HepG2 (cell line): ENCODE data around the gene ATP6V0D1. TPM values are rescaled to one million over a fixed set of nuclear protein-coding genes. Genes with fewer than 3 reads are reported as not detected.

Experiments used
- BRD4 ChIP-seq: sonication (generic); formaldehyde crosslinking; IDR thresholded peaks from 2 replicates; pipeline ENCODE4 v1.4.0; 2020; ENCODE audit warnings: missing genetic modification reagents
- CBX5 ChIP-seq: sonication (generic); formaldehyde crosslinking; IDR thresholded peaks from 2 replicates; pipeline ENCODE4 v1.4.0; 2020; ENCODE audit warnings: missing genetic modification reagents, borderline replicate concordance
- MATR3 ChIP-seq: sonication (generic); formaldehyde crosslinking; IDR thresholded peaks from 2 replicates; pipeline ENCODE4 v1.4.0; 2020; ENCODE audit warnings: missing genetic modification reagents
- MTA3 ChIP-seq: sonication (generic); formaldehyde crosslinking; IDR thresholded peaks from 2 replicates; pipeline ENCODE4 v1.4.0; 2020; ENCODE audit warnings: missing genetic modification reagents
- ONECUT2 ChIP-seq: sonication (generic); formaldehyde crosslinking; IDR thresholded peaks from 2 replicates; pipeline ENCODE4 v1.4.0; 2020; ENCODE audit warnings: missing genetic modification reagents
- PITX1 ChIP-seq: sonication (generic); formaldehyde crosslinking; IDR thresholded peaks from 2 replicates; pipeline ENCODE4 v1.5.1; 2020; ENCODE audit warnings: mild to moderate bottlenecking, missing genetic modification reagents
- REPIN1 ChIP-seq: sonication (generic); formaldehyde crosslinking; IDR thresholded peaks from 2 replicates; pipeline ENCODE4 v1.8.0; 2022; ENCODE audit warnings: missing genetic modification reagents, low read depth, mild to moderate bottlenecking, borderline replicate concordance
- SCMH1 ChIP-seq: sonication (generic); formaldehyde crosslinking; IDR thresholded peaks from 2 replicates; pipeline ENCODE4 v1.9.0; 2021; ENCODE audit warnings: missing genetic modification reagents, mild to moderate bottlenecking, borderline replicate concordance
- SNAPC2 ChIP-seq: sonication (generic); formaldehyde crosslinking; IDR thresholded peaks from 2 replicates; pipeline ENCODE4 v1.8.1; 2022; ENCODE audit warnings: mild to moderate bottlenecking, missing genetic modification reagents
- TCF7L2 ChIP-seq: IDR thresholded peaks from 2 replicates; pipeline ENCODE4 v1.6.1; 2011; ENCODE audit warnings: mild to moderate bottlenecking, low read depth, low read length, moderate library complexity
- WIZ ChIP-seq: sonication (generic); formaldehyde crosslinking; IDR thresholded peaks from 2 replicates; pipeline ENCODE4 v1.5.1; 2020; ENCODE audit warnings: mild to moderate bottlenecking, missing genetic modification reagents
- ZFP62 ChIP-seq: sonication (generic); formaldehyde crosslinking; IDR thresholded peaks from 2 replicates; pipeline ENCODE4 v1.4.0; 2020; ENCODE audit warnings: missing genetic modification reagents
- ZNF138 ChIP-seq: sonication (generic); formaldehyde crosslinking; IDR thresholded peaks from 2 replicates; pipeline ENCODE4 v1.5.0; 2020; ENCODE audit warnings: mild to moderate bottlenecking, low read depth, missing genetic modification reagents
- ZNF260 ChIP-seq: sonication (generic); formaldehyde crosslinking; IDR thresholded peaks from 2 replicates; pipeline ENCODE4 v1.4.0; 2020; ENCODE audit warnings: missing genetic modification reagents, low read depth, mild to moderate bottlenecking, borderline replicate concordance
- ZNF274 ChIP-seq: sonication (generic); formaldehyde crosslinking; IDR thresholded peaks from 2 replicates; pipeline ENCODE4 v1.5.1; 2020; ENCODE audit warnings: mild to moderate bottlenecking, missing genetic modification reagents
- ZNF292 ChIP-seq: sonication (generic); formaldehyde crosslinking; IDR thresholded peaks from 2 replicates; pipeline ENCODE4 v1.8.1; 2022; ENCODE audit warnings: mild to moderate bottlenecking, low read depth, missing genetic modification reagents, borderline replicate concordance
- ZNF33B ChIP-seq: sonication (generic); formaldehyde crosslinking; IDR thresholded peaks from 2 replicates; pipeline ENCODE4 v1.5.1; 2020; ENCODE audit warnings: mild to moderate bottlenecking, missing genetic modification reagents
- ZNF549 ChIP-seq: sonication (generic); formaldehyde crosslinking; IDR thresholded peaks from 2 replicates; pipeline ENCODE4 v1.5.0; 2020; ENCODE audit warnings: missing genetic modification reagents
- ZNF792 ChIP-seq: IDR thresholded peaks from 2 replicates; pipeline ENCODE4 v1.6.1; 2016
- ZNF883 ChIP-seq: sonication (generic); formaldehyde crosslinking; IDR thresholded peaks from 2 replicates; pipeline ENCODE4 v1.5.1; 2020; ENCODE audit warnings: mild to moderate bottlenecking, missing genetic modification reagents; ENCODE audit errors: not compliant biosample characterization
- ZSCAN30 ChIP-seq: sonication (generic); formaldehyde crosslinking; IDR thresholded peaks from 2 replicates; pipeline ENCODE4 v1.5.0; 2020; ENCODE audit warnings: mild to moderate bottlenecking, missing genetic modification reagents
- polyA plus RNA-seq, 8 experiments: library from polyadenylated mRNA; depleted of rRNA in 3 of 8; stranded (reverse) in 7 of 8; unstranded in 1 of 8; fragments of >200 nt; fragmentation: Illumina TruSeq in 4 of 8; extraction: Trizol in 4 of 8; gene quantifications; 2 replicates each; pipeline versions ENCODE4 v1.2.1 to v1.2.3, GENCODE V29; 2011 to 2016; ENCODE audit warnings: low read depth in 4 of 8, missing spikeins in 1 of 8, mixed read lengths in 1 of 8; ENCODE audit not compliant: insufficient read depth in 1 of 8
- total RNA-seq, 5 experiments: library from RNA; depleted of rRNA; stranded (reverse); fragments of >200 nt; fragmentation: Illumina TruSeq; extraction: Trizol; gene quantifications; 2 replicates each; pipeline ENCODE4 v1.2.3, GENCODE V29; 2016; ENCODE audit warnings: low read depth in 1 of 5
- TF ChIP-seq, protein P1 (sequence below): sonication (generic); formaldehyde crosslinking; IDR thresholded peaks from 2 replicates; pipeline ENCODE4 v1.8.1; 2022; ENCODE audit warnings: mild to moderate bottlenecking, missing genetic modification reagents
- TF ChIP-seq, protein P2 (sequence below): sonication (generic); IDR thresholded peaks from 2 replicates; pipeline ENCODE4 v1.6.1; 2016; ENCODE audit warnings: low read depth, borderline replicate concordance
- TF ChIP-seq, protein P3 (sequence below): sonication (generic); formaldehyde crosslinking; IDR thresholded peaks from 2 replicates; pipeline ENCODE4 v1.4.0; 2020; ENCODE audit warnings: missing genetic modification reagents, mild to moderate bottlenecking, borderline replicate concordance
- TF ChIP-seq, protein P4 (sequence below): sonication (generic); formaldehyde crosslinking; IDR thresholded peaks from 2 replicates; pipeline ENCODE4 v1.4.0; 2020; ENCODE audit warnings: mild to moderate bottlenecking, missing genetic modification reagents, borderline replicate concordance

Gene ATP6V0D1
- total and polyA plus RNA-seq, 2 of the 13 experiments (the other 11 are each of a cell fraction or from before 2014, with no cell fraction given): 51.1 to 61.3 TPM

DNA sequence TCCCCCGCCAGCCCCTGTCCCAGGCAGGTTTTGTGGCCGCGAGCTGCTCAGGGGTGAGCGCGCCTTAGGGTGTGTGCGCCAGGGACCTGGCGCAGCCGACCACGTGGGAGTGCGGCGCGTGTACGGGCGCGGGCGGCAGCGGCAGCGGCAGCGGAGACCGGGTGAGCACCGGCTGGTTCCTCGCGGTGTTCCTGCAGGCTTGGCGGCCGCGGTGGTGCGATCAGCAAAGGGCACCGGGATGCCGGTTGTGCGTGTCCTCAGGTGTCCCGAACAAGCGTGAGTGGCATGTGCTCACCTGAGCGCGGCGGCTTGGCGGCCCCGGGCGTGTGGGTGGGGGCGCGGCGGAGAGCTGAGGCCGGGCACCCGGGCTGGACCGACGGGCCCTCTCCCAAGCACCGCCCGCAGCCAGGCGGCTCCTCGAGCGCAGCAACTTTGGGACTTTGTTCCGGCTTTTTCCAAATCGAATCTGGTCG is 50.4 kb downstream of the ATP6V0D1 start (continued):
- TF ChIP-seq REPIN1 (CRISPR knock-in tag): no peak; the same call in 1 of the 2 replicates
- TF ChIP-seq ONECUT2 (CRISPR knock-in tag): no peak; the same call in 1 of the 2 replicates
- no peak for TF ChIP-seq SNAPC2
- TF ChIP-seq PITX1 (CRISPR knock-in tag): no peak
- TF ChIP-seq ZSCAN30: no peak
- TF ChIP-seq CBX5: no peak
- peak; percentile 93 for TF ChIP-seq ZNF274
- peak; percentile 94; the same call in 1 of the 2 replicates for TF ChIP-seq ZNF138 (CRISPR knock-in tag)
- no peak for TF ChIP-seq MATR3
- TF ChIP-seq ZNF292 (CRISPR knock-in tag): no peak
- TF ChIP-seq MTA3 (CRISPR knock-in tag): no peak
- peak; percentile 83 for TF ChIP-seq WIZ (CRISPR knock-in tag)
- TF ChIP-seq BRD4 (CRISPR knock-in tag): 0 out of 2 replicates have a peak, but pooled peaks have one; percentile 54
- TF ChIP-seq, protein P1, sequence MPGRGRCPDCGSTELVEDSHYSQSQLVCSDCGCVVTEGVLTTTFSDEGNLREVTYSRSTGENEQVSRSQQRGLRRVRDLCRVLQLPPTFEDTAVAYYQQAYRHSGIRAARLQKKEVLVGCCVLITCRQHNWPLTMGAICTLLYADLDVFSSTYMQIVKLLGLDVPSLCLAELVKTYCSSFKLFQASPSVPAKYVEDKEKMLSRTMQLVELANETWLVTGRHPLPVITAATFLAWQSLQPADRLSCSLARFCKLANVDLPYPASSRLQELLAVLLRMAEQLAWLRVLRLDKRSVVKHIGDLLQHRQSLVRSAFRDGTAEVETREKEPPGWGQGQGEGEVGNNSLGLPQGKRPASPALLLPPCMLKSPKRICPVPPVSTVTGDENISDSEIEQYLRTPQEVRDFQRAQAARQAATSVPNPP (CRISPR knock-in tag): no peak; the same call in 1 of the 2 replicates
- TF ChIP-seq, protein P2, sequence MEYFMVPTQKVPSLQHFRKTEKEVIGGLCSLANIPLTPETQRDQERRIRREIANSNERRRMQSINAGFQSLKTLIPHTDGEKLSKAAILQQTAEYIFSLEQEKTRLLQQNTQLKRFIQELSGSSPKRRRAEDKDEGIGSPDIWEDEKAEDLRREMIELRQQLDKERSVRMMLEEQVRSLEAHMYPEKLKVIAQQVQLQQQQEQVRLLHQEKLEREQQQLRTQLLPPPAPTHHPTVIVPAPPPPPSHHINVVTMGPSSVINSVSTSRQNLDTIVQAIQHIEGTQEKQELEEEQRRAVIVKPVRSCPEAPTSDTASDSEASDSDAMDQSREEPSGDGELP: peak; percentile 12; the same call in 1 of the 2 replicates
- peak; percentile 69 for TF ChIP-seq ZNF792 (CRISPR knock-in tag)
- no peak for TF ChIP-seq SCMH1 (CRISPR knock-in tag)
- 0 out of 2 replicates have a peak, but pooled peaks have one; percentile 65 for TF ChIP-seq ZNF33B (CRISPR knock-in tag)
- TF ChIP-seq ZFP62 (CRISPR knock-in tag): no peak
- no peak for TF ChIP-seq ZNF260 (CRISPR knock-in tag)
- no peak for TF ChIP-seq ZNF549 (CRISPR knock-in tag)
- TF ChIP-seq TCF7L2: no peak
- TF ChIP-seq, protein P3, sequence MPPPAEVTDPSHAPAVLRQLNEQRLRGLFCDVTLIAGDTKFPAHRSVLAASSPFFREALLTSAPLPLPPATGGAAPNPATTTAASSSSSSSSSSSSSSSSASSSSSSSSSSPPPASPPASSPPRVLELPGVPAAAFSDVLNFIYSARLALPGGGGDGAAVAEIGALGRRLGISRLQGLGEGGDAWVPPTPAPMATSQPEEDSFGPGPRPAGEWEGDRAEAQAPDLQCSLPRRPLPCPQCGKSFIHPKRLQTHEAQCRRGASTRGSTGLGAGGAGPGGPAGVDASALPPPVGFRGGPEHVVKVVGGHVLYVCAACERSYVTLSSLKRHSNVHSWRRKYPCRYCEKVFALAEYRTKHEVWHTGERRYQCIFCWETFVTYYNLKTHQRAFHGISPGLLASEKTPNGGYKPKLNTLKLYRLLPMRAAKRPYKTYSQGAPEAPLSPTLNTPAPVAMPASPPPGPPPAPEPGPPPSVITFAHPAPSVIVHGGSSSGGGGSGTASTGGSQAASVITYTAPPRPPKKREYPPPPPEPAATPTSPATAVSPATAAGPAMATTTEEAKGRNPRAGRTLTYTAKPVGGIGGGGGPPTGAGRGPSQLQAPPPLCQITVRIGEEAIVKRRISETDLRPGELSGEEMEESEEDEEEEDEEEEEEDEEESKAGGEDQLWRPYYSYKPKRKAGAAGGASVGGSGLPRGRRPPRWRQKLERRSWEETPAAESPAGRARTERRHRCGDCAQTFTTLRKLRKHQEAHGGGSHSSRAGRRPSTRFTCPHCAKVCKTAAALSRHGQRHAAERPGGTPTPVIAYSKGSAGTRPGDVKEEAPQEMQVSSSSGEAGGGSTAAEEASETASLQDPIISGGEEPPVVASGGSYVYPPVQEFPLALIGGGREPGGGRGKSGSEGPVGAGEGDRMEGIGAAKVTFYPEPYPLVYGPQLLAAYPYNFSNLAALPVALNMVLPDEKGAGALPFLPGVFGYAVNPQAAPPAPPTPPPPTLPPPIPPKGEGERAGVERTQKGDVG (CRISPR knock-in tag): peak; percentile 72; the same call in 1 of the 2 replicates
- TF ChIP-seq, protein P4, sequence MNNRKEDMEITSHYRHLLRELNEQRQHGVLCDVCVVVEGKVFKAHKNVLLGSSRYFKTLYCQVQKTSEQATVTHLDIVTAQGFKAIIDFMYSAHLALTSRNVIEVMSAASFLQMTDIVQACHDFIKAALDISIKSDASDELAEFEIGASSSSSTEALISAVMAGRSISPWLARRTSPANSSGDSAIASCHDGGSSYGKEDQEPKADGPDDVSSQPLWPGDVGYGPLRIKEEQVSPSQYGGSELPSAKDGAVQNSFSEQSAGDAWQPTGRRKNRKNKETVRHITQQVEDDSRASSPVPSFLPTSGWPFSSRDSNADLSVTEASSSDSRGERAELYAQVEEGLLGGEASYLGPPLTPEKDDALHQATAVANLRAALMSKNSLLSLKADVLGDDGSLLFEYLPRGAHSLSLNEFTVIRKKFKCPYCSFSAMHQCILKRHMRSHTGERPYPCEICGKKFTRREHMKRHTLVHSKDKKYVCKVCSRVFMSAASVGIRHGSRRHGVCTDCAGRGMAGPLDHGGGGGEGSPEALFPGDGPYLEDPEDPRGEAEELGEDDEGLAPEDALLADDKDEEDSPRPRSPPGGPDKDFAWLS (CRISPR knock-in tag): no peak
- TF ChIP-seq ZNF883 (CRISPR knock-in tag): peak; percentile 80
